Trophoblast cell (in vitro differentiated cells and primary cell): ENCODE results near the gene ADAMTSL4.

Experiments used
- DNase-seq, 2 donors: peaks; one replicate each; pipeline ENCODE4 v3.0.0-alpha.2; 2016
- H2AFZ ChIP-seq: 2 replicates; pipeline ENCODE4 v1.6.1; 2013; ENCODE audit warnings: low read length, moderate library complexity, mild to moderate bottlenecking; ENCODE audit not compliant: insufficient read depth, poor library complexity
- H2AK5ac ChIP-seq: 2 replicates; pipeline ENCODE4 v1.6.1; 2013; ENCODE audit warnings: mild to moderate bottlenecking, low read length
- H2BK120ac ChIP-seq: 2 replicates; pipeline ENCODE4 v1.6.1; 2013; ENCODE audit warnings: low read length, mild to moderate bottlenecking, moderate library complexity; ENCODE audit not compliant: insufficient read depth, poor library complexity
- H2BK12ac ChIP-seq: 2 replicates; pipeline ENCODE4 v1.6.1; 2013; ENCODE audit warnings: mild to moderate bottlenecking, low read length, moderate library complexity
- H2BK5ac ChIP-seq: 2 replicates; pipeline ENCODE4 v1.6.1; 2013; ENCODE audit warnings: low read length, low read depth, moderate library complexity, mild to moderate bottlenecking; ENCODE audit not compliant: poor library complexity
- H3K14ac ChIP-seq: 2 replicates; pipeline ENCODE4 v1.6.1; 2013; ENCODE audit warnings: mild to moderate bottlenecking, low read length
- H3K18ac ChIP-seq: 2 replicates; pipeline ENCODE4 v1.6.1; 2013; ENCODE audit warnings: mild to moderate bottlenecking, low read length
- H3K23ac ChIP-seq: 2 replicates; pipeline ENCODE4 v1.6.1; 2013; ENCODE audit warnings: low read length
- H3K27ac ChIP-seq: 2 replicates; pipeline ENCODE4 v1.5.1; 2013; ENCODE audit warnings: low read depth, mild to moderate bottlenecking, inconsistent platforms, low read length, moderate library complexity
- H3K27me3 ChIP-seq: 2 replicates; pipeline ENCODE4 v1.6.1; 2013; ENCODE audit warnings: inconsistent platforms, mild to moderate bottlenecking, low read length, moderate library complexity; ENCODE audit not compliant: insufficient read depth
- H3K36me3 ChIP-seq, 2 experiments: 1 replicate in 1 of 2; 2 replicates in 1 of 2; pipeline ENCODE4 v1.6.1; 2013; ENCODE audit warnings: low read length in 2 of 2, mild to moderate bottlenecking in 2 of 2, moderate library complexity in 1 of 2; ENCODE audit not compliant: insufficient read depth in 2 of 2, control insufficient read depth in 1 of 2
- H3K4ac ChIP-seq: 2 replicates; pipeline ENCODE4 v1.6.1; 2013; ENCODE audit warnings: low read depth, mild to moderate bottlenecking, low read length, moderate library complexity
- H3K4me1 ChIP-seq, 2 experiments: 1 replicate in 1 of 2; 2 replicates in 1 of 2; pipeline ENCODE4 v1.6.1; 2013; ENCODE audit warnings: low read length in 2 of 2, mild to moderate bottlenecking in 2 of 2, moderate library complexity in 1 of 2; ENCODE audit not compliant: insufficient read depth in 2 of 2, control insufficient read depth in 1 of 2
- H3K4me2 ChIP-seq: 2 replicates; pipeline ENCODE4 v1.6.1; 2013; ENCODE audit warnings: inconsistent platforms, mild to moderate bottlenecking, low read length, moderate library complexity
- H3K4me3 ChIP-seq: 2 replicates; pipeline ENCODE4 v1.5.1; 2013; ENCODE audit warnings: mild to moderate bottlenecking, low read depth, low read length, inconsistent platforms
- H3K79me1 ChIP-seq: one replicate; pipeline ENCODE4 v1.6.1; 2013; ENCODE audit warnings: low read length
- H3K79me2 ChIP-seq: 2 replicates; pipeline ENCODE4 v1.6.1; 2013; ENCODE audit warnings: low read length, mild to moderate bottlenecking; ENCODE audit not compliant: control insufficient read depth, insufficient read depth, poor library complexity
- H3K9ac ChIP-seq: 2 replicates; pipeline ENCODE4 v1.6.1; 2013; ENCODE audit warnings: mild to moderate bottlenecking, low read length
- H3K9me3 ChIP-seq: 2 replicates; pipeline ENCODE4 v1.6.1; 2013; ENCODE audit warnings: low read depth, mild to moderate bottlenecking, control low read depth, inconsistent platforms, low read length; ENCODE audit not compliant: insufficient read depth
- H4K12ac ChIP-seq: 2 replicates; pipeline ENCODE4 v1.6.1; 2013; ENCODE audit warnings: low read depth, mild to moderate bottlenecking, low read length, moderate library complexity
- H4K8ac ChIP-seq: 2 replicates; pipeline ENCODE4 v1.6.1; 2013; ENCODE audit warnings: low read depth, mild to moderate bottlenecking, low read length, moderate library complexity
- H4K91ac ChIP-seq: one replicate; pipeline ENCODE4 v1.6.1; 2013; ENCODE audit warnings: low read depth, mild to moderate bottlenecking, low read length, moderate library complexity
- WGBS: extraction: QIAGEN DNeasy Blood & Tissue Kit; methylation state at CpG from one replicate; pipeline ENCODE4 v1.1.7; 2013; ENCODE audit warnings: missing lambda C conversion rate; ENCODE audit not compliant: insufficient read length, insufficient coverage; ENCODE audit errors: extremely low coverage; 5-methylcytosine and 5-hydroxymethylcytosine counted together

Gene ADAMTSL4

DNA sequence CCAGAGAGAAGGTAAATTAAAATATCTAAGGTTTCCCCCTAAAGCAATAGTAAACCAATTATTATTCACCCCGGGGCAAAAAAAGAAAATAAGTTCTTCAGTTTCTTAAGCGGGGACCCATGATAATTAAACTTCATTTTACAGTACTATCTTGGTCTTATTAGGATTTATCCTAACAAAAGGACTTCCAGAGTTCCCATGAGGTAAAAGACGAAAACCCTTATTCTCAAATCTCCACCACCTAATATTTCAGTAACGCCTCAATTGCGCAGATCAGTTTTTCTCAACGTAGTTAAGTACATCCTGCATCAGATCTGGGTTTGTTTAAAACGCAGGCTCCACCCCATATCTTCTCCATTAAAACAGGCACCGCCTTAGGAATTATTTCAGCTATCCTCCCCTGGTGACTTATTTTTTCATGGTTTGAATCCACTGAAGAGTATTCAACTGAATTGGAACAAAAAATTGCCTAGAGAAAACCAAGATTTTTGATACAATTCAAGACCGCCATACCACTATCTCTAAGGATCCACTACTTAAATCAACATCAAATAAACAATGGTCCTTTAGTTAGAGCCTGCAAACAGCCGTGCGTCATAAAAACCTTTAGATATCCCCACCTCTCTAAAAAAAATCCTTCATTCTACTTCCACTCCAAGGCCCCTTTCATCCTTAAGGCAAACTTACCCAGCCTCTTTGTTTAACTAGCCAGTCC is 28.5 kb downstream of the ADAMTSL4 start:
- Histone ChIP-seq H4K91ac (no peak overlapping the region), H3K14ac (peak overlapping the region; percentile 70), H3K79me1 (peaks cover 15% of the 10 kb centered on the region), H3K27ac (peak overlapping the region; percentile 96), H3K9ac (peak overlapping the region; percentile 98), H3K27me3 (no peaks in the 10 kb centered on the region), H2AFZ (no peak overlapping the region), H3K36me3 (peaks cover 12 to 30% of the 10 kb centered on the region in 2 experiments), H3K23ac (no peak overlapping the region), H4K8ac (no peak overlapping the region), H3K4me1 (peaks cover 9 to 11% of the 10 kb centered on the region in 2 experiments), H3K4ac (peak overlapping the region; percentile 99), H2BK12ac (no peak overlapping the region), H3K4me3 (peak overlapping the region; percentile 98), H3K9me3 (no peaks in the 10 kb centered on the region), H2BK5ac (peak overlapping the region; percentile 94), H3K18ac (no peak overlapping the region), H3K79me2 (peaks cover 21% of the 10 kb centered on the region), H3K4me2 (peak overlapping the region; percentile 72), H2BK120ac (no peak overlapping the region), H2AK5ac (no peak overlapping the region), H4K12ac (no peak overlapping the region)
- DNase-seq = peak in 1 of 2 donors; percentile 45
- no CpG with 5 or more reads among the region's 11 CpGs for WGBS

DNA sequence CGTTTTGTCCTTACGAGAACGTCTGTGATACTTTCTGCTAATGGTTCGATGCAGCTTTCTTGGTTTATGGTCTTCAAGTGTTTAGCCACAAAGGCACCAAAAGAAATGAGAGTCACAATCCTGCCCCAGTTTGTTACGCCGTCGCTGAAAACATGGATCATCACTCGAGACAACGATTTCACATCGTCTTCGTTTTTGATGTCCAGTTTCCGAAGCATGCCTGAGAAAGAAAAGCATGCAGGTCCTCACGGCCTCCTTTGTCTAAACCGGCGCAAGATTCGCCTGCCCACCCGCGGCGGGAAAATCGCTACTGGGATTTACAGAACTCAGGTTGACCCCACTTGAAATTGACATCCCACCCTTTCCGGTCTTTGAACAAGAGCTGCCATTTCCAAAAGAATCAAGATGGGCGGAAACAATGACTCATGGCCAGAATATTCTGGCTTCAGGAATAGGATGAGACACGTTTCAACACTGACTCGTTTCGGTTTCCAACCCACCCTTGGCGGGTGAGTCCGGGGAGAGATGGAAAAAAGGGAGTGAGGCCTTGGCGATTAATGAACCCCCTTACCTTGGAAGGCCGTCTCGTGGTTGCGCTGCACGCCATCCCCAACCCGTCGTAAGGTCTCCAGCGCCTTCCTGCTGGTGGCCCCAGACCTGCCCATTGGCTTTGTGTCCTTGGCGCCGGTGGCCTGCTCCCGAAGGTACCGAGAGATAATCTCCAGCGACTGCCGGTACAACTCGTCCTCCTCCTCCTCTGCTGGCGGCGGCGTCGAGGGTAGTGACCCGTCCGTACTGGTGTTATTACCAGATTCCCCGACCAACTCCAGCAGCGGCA is 29.3 kb downstream of the ADAMTSL4 start:
- H2BK12ac ChIP-seq = peak overlapping the region; percentile 1
- H3K4me2 ChIP-seq = peak overlapping the region; percentile 72
- peaks cover 9 to 25% of the 10 kb centered on the region in 2 experiments for H3K36me3 ChIP-seq
- H3K79me2 ChIP-seq = peaks cover 21% of the 10 kb centered on the region
- H3K23ac ChIP-seq = no peak overlapping the region
- peak overlapping the region; percentile 52 for H2AFZ ChIP-seq
- peak overlapping the region; percentile 99 for H3K4ac ChIP-seq
- H3K27me3 ChIP-seq = no peaks in the 10 kb centered on the region
- H3K9ac ChIP-seq = peak overlapping the region; percentile 98
- peaks cover 6 to 8% of the 10 kb centered on the region in 2 experiments for H3K4me1 ChIP-seq
- H3K4me3 ChIP-seq = peak overlapping the region; percentile 98
- H2BK120ac ChIP-seq = peak overlapping the region; percentile 78
- no peaks in the 10 kb centered on the region for H3K9me3 ChIP-seq
- H2BK5ac ChIP-seq = peak overlapping the region; percentile 94
- peak overlapping the region; percentile 86 for H4K8ac ChIP-seq
- H3K18ac ChIP-seq = peak overlapping the region; percentile 95
- peak; percentile 62 to 85 for DNase-seq
- peak overlapping the region; percentile 96 for H3K27ac ChIP-seq
- peak overlapping the region; percentile 91 for H4K91ac ChIP-seq
- peak overlapping the region; percentile 93 for H3K14ac ChIP-seq
- H4K12ac ChIP-seq = peak overlapping the region; percentile 25
- WGBS = no CpG with 5 or more reads among the region's 50 CpGs
- peaks cover 15% of the 10 kb centered on the region for H3K79me1 ChIP-seq
- H2AK5ac ChIP-seq = peak overlapping the region; percentile 77

DNA sequence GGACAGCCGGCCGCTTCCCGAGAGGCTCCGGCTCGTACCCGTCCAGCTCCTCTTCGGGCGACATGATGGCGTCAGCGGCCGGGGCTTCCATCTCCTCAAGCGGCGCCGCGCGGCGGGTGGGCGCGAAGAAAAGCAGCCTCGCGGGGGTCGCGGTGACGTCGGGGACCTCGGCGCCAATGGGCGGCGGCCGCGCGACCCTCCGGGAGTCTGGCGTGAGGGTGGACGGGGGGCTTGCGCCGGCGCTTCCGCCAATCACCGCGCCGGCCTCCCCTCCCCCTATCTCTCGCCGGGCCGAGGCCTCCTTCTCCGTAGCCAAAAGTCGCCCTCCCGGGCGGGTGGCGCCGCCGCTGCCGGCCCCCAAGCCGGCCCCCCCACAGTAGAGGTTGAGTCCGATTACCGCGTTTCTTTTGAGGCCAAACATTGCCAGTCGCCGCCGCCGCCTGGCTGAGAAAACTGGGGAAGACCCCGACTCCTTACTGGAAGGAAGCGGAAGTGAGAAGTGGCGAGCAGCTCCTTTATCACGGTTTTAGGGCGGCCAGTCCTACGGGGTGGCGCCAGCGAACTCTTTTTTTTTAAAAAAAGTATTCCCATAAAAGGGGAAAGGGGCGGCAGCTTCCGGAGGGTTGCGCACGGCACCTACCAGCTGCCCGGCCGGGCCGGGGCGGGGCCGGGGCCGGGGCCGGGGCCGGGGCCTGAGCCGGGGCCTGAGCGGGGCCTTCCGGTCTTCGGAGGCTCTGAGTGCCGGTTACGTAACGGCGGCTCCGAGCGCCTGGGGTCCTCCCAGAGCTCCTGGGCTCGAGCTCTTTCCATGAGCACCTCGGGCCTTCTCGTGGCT is 30.1 kb downstream of the ADAMTSL4 start, which contains the start of gene MCL1:
MCL1 (minus strand) TSS at position 501 of the 835 bp plus-strand sequence; CDS start at position 421, 80 bp downstream.
- H3K4me1 ChIP-seq = peaks cover 6 to 7% of the 10 kb centered on the region in 2 experiments
- peak within 1 kb of the TSS; percentile 93 for H3K14ac ChIP-seq
- H2BK12ac ChIP-seq = peak within 1 kb of the TSS; percentile 27
- WGBS = no CpG with 5 or more reads among the region's 94 CpGs
- peak within 1 kb of the TSS; percentile 94 for H2BK5ac ChIP-seq
- peak within 1 kb of the TSS; percentile 91 for H4K91ac ChIP-seq
- H3K4me2 ChIP-seq = peak within 1 kb of the TSS; percentile 72
- no peaks in the 10 kb centered on the region for H3K9me3 ChIP-seq
- peak within 1 kb of the TSS; percentile 96 for H3K27ac ChIP-seq
- peak within 1 kb of the TSS; percentile 98 for H3K4me3 ChIP-seq
- H3K27me3 ChIP-seq = no peaks in the 10 kb centered on the region
- H4K12ac ChIP-seq = peak within 1 kb of the TSS; percentile 47
- H2BK120ac ChIP-seq = peak within 1 kb of the TSS; percentile 78
- peaks cover 15% of the 10 kb centered on the region for H3K79me1 ChIP-seq
- DNase-seq = peak; percentile 94 to 97
- H2AFZ ChIP-seq = peak within 1 kb of the TSS; percentile 63
- H2AK5ac ChIP-seq = peak within 1 kb of the TSS; percentile 77
- no peak within 1 kb of the TSS for H3K23ac ChIP-seq
- H3K79me2 ChIP-seq = peaks cover 19% of the 10 kb centered on the region
- peak within 1 kb of the TSS; percentile 98 for H3K9ac ChIP-seq
- H4K8ac ChIP-seq = peak within 1 kb of the TSS; percentile 89
- peak within 1 kb of the TSS; percentile 95 for H3K18ac ChIP-seq
- peaks cover 5 to 20% of the 10 kb centered on the region in 2 experiments for H3K36me3 ChIP-seq
- H3K4ac ChIP-seq = peak within 1 kb of the TSS; percentile 99
